ENCODE data around the gene PCSK5.

The PCSK5 gene

GRCh38 chr9:76373784-76374474, 483.5 kb downstream of the PCSK5 start:
- in situ Hi-C loops (cut with MboI; ENCODE audit: low sequenced_read_pairs), result no loop called here

DNA sequence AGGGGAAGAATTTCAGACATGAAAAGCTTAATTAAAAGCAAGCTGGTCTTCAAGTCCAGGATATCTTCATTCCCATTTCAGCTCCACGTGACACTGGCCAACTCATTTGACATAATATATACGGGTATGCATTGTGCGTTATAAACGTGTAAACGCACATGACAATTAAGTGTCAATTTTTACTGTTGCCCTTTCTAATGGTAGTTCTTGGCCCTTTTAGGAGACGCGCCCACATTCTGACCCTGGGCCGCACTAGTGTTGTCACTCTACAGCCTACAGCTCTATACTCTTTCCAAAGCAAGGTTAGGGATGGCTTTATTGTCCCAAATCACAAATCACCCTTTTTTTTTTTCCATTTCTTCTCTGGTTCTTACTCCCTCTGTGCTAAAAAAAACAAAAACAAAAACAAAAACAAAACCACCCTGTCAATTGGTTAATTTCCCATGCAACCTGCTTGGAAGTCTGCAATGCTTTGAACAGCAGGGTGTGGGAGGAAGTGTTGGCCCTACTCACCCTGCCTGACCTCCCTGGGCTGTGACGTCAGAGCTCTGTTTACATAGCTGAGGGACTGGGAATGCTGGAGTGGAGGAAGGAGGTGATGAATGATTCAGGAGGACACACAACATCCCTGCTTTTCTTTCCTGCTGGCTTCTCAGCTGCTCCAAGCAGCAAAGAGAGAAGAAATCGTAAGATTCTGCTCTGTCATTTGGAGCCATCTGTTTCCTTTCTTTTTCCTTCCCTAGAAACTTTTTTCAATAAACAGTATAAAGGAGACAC, 484.5 kb downstream of the PCSK5 start:
- in situ Hi-C loops (cut with MboI; ENCODE audit: low sequenced_read_pairs), result no loop called here

DNA sequence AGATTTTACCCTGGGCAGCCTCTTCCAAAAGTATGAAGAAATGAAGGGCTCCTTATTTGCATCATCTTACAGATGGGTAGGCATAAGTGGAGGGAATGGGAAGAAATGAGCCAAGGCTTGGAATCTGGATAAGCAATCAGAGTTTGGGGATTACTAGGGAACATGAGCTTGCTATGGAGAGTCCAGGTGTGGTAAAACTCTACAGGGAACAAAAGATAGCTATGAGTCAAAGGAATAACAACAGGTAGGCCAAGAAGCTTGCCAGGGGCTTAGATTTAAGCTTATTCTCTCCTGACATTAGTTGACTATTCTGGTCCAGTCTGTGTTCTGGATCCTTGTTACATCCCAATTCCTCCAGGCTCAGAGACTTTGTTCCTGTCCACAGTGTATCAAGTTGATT, 487.3 kb downstream of the PCSK5 start:
- in situ Hi-C loops (cut with MboI; ENCODE audit: low sequenced_read_pairs), result no loop called here

DNA sequence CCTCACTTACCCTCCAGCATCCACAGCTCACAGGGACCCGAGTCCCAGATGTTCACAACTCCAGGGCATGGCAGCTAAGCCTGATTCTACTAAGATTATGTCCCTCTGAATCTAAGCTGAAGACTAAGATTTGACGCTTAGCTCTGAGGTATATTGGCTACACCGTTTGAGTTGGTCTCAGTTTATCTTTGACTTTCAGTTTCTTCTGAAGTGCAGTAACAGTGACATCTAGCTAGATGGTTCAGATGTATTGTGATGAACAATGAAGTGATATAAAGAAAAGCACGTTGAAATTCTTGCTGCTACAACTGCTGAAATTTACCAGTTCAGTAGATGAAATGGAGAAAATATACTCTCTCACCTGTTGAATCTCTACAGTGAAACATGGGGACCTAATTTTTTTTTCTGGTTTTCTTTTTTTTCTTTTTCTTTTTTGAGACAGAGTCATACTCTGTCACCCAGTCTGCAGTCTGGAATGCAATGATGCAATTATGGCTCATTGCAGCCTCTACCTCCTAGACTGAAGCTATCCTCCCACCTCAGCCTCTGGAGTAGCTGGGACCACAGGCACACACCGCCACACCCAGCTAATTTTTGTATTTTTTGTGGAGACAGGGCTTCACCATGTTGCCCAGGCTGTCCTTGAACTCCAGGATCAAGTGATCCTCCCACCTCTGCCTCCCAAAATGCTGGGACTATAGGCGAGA, 488.0 kb downstream of the PCSK5 start:
- in situ Hi-C loops (cut with MboI; ENCODE audit: low sequenced_read_pairs), result no loop called here

- in situ Hi-C loops (cut with MboI; ENCODE audit: low sequenced_read_pairs), result no loop called here
Observed at GRCh38 chr9:76379494-76379893, 489.0 kb downstream of the PCSK5 start.

DNA sequence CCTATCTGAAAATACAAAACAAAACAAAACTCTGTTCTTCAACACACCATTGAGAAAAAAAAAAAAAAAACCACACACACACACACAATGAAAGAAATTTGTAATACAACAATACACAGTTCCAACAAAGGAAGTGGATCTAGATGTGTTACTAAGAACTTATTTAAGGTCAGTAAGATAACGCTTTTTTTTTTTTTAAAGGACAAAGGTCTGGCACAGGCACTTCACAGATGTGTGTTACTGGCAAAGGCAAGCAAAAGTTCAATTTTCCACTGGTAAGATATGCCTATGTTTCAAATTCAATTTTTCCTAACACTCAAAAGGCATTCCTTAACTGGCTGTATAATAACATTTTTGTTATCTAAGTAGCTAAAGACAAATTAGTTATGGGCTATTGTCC, 500.2 kb downstream of the PCSK5 start:
- in situ Hi-C loops (cut with MboI; ENCODE audit: low sequenced_read_pairs), result no loop called here

DNA sequence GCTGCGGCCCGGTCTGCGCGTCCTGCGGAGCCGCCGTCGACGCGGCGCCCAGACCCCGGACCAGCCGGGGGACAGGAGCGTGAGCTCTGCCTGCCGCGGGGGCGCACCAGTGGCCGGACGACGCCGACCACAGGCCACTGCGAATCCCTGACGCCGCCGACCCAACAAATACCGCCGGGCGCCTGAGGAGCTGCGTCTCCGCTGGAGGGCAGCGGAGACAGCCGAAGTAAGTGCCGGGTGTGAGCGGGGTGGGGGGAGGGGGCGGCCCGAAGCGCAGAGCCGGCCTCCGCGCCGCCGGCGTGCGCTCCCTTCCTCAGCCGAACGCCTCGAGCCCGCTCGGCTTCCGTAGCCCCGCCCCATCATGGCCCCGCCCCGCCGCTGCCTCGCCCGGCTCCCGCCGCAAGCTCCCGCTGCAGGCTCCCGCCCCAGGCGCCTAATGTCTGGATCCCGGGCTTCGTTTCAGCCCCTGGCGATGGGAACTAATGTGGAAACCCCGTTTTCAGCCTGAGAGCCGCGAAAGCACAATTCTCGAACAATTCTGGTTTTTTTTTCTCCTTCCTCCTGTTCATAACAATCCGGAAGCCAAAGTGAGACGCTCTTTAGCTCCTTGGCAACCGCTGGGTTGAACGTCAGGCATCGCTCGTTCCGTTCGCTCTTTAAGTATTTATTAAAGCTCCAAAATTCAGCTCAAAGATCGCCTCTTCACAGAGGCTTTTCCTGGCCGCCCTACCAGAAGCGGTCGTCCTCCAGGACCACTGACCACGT, 503.9 kb downstream of the PCSK5 start, which contains the start of gene RFK:
Gene RFK, minus strand, starts transcription at position 232 of the 765 bp plus-strand sequence. CDS start 255 bp downstream, outside the sequence.
- in situ Hi-C loops (cut with MboI; ENCODE audit: low sequenced_read_pairs), result no loop called here

- in situ Hi-C loops (cut with MboI; ENCODE audit: low sequenced_read_pairs), result no loop called here
Observed at GRCh38 chr9:76394960-76395252, 504.4 kb downstream of the PCSK5 start.

GRCh38 chr9:76395381-76395780, 504.9 kb downstream of the PCSK5 start:
- in situ Hi-C loops (cut with MboI; ENCODE audit: low sequenced_read_pairs), result no loop called here

DNA sequence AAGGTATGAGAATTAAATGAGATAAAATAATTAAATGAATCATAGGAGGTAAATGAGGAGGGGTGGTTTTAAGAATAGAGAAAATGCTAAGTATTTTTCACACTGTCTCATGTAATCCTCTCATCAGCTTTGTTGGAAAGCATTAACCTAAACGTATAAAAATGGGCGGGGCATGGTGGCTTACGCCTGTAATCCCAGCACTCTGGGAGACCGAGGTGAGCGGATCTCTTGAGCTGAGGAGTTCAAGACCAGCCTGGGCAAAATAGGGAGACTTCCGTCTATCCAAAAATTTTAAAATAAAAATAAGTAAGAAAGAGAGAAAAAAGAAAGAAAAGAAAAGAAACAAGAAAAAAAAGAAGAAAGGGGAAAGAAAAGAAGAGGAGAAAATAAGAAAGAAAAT, 505.7 kb downstream of the PCSK5 start:
- in situ Hi-C loops (cut with MboI; ENCODE audit: low sequenced_read_pairs), result no loop called here

DNA sequence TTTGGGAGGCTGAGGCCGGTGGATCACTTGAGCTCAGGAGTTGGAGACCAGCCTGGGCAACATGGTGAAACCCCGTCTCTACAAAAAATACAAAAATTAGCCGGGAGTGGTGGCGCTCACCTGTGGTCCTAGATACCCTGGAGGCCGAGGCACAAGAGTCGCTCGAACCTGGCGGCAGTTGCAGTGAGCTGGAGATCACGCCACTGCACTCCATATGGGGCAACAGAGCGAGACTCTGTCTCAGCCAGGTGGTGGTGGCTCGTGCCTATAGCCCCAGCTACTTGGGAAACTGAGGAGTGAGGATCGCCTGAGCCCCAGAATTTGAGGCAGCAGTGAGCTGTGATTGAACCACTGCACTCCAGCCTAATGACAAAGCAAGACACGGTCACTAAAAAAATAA, 506.1 kb downstream of the PCSK5 start:
- in situ Hi-C loops (cut with MboI; ENCODE audit: low sequenced_read_pairs), result no loop called here

GRCh38 chr9:76399856-76400255, 509.4 kb downstream of the PCSK5 start:
- in situ Hi-C loops (cut with MboI; ENCODE audit: low sequenced_read_pairs), result no loop called here

- in situ Hi-C loops (cut with MboI; ENCODE audit: low sequenced_read_pairs), result no loop called here
Observed at GRCh38 chr9:76400534-76401096, 510.1 kb downstream of the PCSK5 start.

DNA sequence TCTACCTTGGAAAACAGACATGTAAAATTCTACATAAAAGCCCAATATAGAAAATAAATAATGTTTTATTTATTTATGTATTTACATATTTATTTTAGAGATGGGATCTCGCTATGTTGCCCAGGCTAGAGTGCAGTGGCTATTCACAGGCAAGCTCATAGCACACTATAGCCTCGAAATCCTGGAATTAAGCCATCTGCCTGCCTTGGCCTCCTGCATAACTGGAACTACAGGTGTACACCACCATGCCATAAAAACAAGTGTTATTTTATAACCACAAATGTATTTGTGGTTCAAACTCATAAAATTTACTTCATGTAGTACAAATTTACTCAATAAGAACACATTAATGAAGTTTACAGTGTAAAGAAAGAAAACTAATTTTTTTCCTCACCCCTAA, 510.7 kb downstream of the PCSK5 start:
- in situ Hi-C loops (cut with MboI; ENCODE audit: low sequenced_read_pairs), result no loop called here

DNA sequence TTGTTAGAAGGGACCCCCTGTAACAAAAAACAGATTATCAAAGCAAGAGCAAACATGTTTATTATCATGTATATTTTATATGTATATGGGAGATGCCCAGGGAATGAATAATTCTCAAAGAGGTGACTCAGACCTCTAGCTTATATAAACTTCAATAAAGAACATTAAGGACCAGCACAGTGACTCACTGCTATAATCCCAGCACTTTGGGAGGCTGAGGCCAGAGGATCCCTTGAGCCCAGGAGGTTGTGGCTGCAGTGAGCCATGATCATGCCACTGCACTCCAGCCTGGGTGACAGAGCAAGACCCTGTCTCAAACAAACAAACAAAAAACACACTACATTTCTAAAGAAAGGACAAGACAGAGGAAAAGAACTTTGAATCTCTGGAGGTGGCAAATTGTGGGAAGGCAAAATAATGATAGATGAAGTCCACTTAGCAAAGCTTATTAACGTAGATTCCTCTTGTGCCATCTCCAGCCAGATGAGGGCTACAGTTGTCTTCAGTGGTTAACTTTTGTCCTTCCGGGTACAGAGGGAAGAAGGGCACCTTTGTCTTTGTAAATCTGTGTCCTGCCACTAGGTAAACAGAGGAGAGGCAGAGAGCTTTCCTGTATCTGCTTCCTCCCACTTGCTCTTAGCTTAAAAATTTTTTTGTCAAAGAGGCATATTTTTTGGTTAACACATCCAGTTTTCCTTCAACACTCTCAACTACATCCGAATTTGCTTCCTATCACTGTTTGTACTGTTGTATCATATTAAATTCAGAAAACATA, 511.3 kb downstream of the PCSK5 start:
- in situ Hi-C loops (cut with MboI; ENCODE audit: low sequenced_read_pairs), result no loop called here

GRCh38 chr9:76403352-76403751, 512.9 kb downstream of the PCSK5 start:
- in situ Hi-C loops (cut with MboI; ENCODE audit: low sequenced_read_pairs), result no loop called here

GRCh38 chr9:76404401-76404800, 513.9 kb downstream of the PCSK5 start:
- in situ Hi-C loops (cut with MboI; ENCODE audit: low sequenced_read_pairs), result no loop called here

DNA sequence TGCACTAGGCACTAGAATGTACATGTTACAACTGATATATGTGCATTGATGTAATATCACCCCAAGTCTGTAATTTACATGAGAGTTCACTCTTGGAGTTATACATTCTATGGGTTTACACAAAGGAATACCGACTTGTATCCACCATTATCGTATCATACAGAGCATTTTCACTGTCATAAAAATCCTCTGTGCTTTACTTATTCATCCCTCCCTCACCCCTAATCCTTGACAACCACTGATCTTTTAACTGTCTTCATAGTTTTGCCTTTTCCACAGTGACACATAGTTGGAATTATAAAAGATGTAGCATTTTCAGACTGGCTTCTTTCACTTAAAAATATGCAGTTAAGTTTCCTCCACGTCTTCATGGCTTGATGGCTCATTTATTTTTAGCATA, 514.9 kb downstream of the PCSK5 start:
- in situ Hi-C loops (cut with MboI; ENCODE audit: low sequenced_read_pairs), result no loop called here

GRCh38 chr9:76405868-76406267, 515.4 kb downstream of the PCSK5 start:
- in situ Hi-C loops (cut with MboI; ENCODE audit: low sequenced_read_pairs), result no loop called here
